Activated CD8-positive, alpha-beta memory T cell treated with anti-CD3 and anti-CD28 coated beads for 48 hours (primary cell): ENCODE data around the gene NONO.
"Not testable (repeated sequence)": the region's sequence is repeated elsewhere in the genome, so short reads cannot be mapped to it uniquely, and the experiment has no call there.

Source experiments
- DNase-seq, 3 experiments: peaks; one replicate each; pipeline ENCODE4 v3.0.0-alpha.2; 2020; ENCODE audit warnings: low read depth in 2 of 3, low spot score in 2 of 3

Gene NONO

DNA sequence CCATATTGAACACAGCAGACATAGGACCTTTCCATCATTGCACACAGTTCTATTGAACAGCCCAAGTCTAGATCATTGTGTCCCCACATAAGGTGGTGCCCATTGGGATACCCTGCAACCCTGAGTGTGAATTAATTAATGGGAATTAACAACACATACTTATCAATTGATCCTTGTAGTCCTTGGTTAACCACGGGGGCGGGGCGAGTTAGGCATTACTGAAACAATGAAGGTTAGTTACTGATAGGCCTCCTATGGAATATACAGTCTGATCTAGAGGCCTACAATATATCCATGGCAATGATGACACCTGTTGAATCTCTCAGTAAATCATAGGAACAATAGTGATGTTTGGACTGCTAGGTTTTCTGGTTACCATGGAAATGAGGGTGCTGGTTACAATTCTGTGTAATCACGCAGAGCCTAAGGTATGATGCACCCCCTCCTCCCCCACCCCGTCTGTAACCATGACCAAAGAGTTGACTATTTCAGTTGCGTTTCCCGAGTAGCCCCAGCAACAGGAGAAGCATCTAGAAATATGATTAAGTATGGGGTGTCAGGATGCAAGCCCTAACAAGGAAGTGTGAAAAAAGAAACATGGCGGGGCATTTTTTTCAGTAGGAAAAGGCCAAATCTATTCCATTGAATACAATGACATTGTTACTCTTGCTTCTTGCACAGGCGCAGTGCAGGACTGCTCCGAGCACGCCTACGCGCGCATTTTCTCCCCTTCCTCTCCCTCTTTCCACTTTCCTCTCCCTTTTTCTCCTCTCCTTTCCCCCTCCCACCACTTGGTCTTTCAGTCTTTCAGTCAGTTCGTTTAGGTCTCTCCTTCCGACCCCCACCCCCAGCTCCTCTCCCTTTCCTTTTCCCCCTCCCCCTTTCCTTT, 677 bp upstream of the NONO start:
- DNase-seq, result peak; percentile 11 to 17 (median 12)

DNA sequence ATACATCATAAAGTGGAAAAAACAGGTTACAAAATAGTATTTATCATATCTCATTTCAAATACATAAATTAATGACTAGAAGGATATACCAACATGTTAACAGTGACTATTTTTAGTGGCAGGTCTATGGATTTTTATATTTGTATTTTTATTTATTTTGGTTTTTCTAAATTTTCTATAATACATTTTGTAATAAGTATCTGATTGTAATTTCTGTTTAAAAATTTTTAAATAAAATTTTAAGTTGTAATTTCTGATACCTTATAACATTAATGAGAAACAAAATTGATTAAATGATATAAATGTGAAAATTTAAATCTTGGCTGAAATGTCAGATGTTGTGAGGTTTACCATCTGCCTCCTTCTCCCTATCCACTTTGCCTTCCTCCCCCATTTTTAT, 2.5 kb downstream of the NONO start:
- no peak for DNase-seq

DNA sequence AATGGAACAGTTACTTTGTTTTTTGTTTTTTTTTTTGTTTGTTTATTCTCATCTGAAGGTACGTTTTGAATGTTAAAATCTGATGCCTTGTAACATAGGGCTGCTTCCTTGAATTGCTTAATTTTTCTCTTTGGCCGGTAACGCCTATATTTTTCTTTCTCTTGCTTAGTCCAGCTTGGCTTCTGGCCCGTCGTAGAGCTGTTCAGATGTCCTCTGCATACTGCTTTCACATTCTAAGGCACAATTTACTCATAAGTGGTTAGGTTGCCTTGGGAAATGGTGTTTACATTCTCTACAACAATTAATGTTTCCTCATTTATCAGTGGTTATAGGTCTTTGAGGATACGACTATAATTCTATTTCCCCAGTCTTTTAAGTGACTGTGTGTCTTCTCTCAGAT, 7.9 kb downstream of the NONO start:
- no peak for DNase-seq

DNA sequence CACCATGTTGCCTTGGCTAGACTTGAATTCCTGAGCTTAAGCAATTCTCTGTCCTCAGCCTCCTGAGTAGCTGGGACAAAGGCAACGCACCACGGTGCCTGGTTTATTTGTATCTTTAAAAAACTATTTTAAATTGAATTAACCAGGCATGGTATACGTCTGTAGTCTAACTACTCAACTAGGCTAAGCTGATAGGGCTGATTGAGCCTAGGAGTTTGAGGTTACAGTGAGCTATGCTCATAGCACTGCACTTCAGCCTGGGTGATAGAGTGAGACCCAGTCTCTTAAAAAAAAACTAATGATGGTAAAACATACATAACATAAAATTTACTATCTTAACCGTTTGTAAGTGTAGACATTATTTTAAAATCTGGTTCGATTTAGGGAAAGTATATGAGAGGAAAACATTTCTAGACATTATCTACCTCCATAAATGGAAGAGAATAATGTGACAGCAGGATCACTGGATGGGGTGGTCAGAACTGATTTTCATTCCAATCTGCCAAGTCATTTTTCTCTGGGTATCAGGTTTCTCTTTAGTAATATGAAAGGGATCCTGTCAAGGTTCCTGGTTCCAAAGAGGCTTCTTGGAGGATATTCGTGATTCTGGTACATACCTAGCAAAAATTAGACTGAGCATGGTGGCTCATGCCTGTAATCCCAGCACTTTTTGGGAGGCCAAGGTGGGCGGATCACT, 9.4 kb downstream of the NONO start:
- DNase-seq, result no peak

DNA sequence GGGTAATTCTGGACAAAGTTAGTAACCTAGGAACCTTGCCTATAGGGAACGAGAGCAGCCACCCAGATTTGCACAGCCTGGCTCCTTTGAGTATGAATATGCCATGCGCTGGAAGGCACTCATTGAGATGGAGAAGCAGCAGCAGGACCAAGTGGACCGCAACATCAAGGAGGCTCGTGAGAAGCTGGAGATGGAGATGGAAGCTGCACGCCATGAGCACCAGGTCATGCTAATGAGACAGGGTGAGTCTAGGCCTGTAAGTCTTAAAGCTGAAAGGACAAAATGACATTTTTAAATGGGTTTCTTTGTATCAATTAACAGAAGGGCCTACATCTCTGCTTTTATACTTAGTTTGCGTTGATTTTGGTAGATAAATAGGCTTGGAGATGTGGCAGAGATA, 13.4 kb downstream of the NONO start:
- DNase-seq, result no peak

DNA sequence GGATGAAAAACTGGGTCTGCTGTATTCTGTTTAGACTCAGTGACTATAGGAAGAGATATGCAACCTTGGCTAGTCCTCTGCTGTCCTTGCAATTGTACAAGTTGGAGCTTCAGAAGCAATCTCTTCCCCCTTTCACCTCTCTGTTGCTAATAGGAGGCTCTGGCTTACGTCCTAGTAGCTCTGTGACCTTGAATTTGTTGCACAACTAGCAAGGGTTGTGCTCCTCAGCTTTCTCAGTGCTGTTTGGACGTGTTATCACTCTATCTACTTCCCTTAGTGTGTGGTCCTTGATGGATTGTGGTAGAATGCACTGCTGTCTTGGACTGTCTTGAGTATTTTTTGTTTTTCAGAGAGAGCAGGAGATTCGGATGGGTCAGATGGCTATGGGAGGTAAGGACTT, 14.7 kb downstream of the NONO start:
- DNase-seq, result no peak

DNA sequence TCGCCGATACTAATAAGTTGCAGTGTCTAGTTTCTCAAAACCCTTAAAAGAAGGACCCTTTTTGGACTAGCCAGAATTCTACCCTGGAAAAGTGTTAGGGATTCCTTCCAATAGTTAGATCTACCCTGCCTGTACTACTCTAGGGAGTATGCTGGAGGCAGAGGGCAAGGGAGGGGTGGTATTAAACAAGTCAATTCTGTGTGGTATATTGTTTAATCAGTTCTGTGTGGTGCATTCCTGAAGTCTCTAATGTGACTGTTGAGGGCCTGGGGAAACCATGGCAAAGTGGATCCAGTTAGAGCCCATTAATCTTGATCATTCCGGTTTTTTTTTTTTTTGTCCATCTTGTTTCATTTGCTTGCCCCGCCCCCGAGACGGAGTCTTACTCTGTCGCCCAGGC, 16.6 kb downstream of the NONO start:
- DNase-seq, result not testable (repeated sequence)

DNA sequence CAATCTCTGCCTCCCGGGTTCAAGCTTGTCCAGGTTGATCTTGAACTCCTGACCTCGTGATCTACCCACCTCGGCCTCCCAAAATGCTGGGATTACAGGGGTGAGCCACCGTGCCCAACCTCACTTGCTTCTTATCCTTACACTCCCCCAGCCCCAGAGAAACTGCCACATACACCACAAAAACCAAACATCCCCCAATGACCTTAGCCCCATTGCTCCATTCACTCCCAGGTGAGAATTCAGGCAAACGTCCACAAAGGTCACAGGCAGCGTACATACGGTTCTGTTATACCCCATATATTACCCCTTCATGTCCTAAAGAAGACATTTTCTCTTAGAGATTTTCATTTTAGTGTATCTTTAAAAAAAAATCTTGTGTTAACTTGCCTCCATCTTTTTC, 17.1 kb downstream of the NONO start:
- not testable (repeated sequence) for DNase-seq

DNA sequence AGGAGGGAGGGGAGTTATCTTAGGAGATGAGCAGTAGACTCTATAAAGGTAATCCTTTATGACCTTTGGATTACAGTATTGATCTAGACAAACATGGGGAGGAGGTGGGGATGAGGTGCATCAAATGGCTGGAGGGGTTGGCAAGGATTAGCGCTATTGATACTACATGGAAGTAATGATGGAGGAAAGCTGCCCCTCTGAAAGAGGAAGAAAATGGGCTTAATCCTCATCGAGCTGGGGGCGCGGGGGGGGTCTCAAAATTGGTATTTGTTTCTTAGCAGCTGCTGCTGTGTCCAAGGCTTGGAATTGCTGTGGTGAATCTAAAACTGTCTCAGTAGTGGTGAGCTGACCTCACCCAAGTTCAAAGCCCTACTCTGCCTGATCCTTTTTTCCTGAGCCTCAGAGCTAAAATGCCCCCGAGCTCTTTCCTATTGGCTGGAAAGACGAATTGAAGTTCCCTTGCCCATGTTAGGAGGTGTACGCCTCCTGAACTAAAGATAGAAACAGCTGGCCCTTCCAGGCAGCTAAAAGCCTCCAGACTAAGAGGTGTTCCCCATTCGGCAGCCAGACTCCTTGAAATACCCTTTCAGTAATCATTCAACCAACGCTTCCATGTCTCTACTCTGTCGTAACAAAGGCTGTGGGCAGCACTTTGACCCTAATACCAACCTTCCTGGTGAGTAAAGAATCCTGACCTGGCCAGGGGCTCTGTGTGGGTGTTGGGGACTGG, 17.9 kb downstream of the NONO start, which contains the start of gene ITGB1BP2:
ITGB1BP2 (plus strand) TSS at position 556 of the 730 bp plus-strand sequence; CDS start at position 613, 57 bp downstream.
- DNase-seq, result no peak

DNA sequence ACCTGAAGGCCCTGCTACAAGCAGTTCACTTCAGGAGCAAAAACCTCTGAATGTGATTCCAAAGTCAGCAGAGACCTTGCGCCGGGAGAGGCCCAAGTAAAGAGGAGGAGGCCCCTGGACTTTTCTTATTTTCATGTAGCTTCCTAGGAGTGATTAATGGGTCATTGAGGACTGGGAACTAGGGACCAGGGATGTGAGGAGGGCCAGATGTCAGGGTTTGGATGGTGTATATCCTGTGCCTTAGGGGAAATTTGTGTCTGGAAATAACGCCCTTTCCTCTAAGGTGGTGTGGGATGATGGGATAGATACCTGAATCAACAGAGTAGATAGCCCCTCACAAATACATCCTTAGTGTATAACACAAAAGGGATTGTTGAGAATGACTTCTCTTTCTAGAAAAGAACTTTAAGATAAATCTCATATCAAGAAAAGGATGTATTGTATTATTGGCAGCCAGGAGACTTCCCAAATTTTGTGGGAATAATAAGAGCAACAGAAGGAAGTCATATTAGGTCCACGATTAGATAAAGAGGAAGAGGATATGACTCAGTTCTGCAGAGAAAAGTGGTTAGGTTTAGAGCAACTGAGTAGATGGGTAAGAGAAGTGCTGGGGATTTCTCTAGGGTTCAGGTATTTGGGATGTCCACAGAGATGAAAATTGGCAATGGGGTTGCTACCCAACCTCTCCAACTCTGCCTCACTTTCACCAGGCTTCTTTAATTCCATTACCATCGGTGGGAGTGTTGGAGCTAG, 19.2 kb downstream of the NONO start:
- no peak for DNase-seq

DNA sequence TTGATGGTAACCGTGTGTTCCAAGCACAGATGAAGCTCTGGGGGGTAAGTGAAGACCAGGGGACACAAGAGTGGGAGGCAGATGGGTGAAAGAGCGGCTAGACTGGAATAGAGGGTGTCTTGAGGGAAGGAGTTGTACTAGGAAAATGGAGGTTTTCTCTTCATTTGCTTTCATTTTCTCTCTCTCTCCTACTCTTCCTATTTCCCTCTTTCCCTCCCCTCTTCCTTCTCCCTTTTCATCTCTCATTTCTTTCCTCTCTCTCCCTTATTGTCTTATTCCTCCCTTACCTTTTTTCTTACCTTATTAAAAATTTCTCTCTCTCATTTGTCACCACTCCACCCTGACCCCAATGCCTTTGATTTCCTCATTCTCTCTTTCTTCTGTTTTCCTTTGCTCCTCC, 21.1 kb downstream of the NONO start:
- no peak for DNase-seq

DNA sequence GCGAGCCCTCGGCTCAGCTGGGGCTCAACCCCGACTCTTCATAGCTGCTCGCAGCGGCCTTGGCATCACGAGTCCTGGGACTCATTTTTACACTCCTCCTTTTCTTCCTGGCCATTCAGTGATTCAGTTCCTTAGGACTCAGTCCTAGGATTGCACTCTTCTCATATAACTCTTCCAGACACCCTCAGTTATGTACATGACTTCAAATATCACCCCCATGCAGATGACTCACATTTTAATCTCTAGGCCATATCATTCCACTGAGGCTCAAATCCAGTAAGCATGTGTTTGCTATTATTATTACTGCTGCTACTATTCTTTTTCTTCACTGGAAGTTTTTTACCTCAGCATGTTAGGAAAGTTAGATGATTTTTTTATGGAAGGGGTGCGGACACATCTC, 32.5 kb downstream of the NONO start:
- no peak for DNase-seq

DNA sequence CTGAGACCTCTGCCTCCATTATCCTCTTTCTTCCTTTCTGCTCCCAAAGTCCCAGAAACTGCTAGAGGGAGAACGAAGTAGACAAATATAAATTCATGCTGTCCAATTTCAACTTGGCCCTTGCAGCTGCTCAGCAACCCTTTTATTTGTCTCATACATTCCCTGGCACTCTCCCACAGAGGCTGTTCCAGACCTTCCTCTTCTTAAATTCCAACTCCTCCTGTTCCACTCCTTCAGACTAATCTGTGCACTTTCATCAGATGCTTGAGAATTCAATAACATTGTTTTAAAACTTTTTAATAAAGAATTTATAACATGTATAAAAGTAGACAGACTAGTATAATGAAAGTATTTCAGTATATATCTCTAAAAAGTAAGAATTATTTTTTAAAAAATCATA, 33.5 kb downstream of the NONO start:
- DNase-seq, result not testable (repeated sequence)

DNA sequence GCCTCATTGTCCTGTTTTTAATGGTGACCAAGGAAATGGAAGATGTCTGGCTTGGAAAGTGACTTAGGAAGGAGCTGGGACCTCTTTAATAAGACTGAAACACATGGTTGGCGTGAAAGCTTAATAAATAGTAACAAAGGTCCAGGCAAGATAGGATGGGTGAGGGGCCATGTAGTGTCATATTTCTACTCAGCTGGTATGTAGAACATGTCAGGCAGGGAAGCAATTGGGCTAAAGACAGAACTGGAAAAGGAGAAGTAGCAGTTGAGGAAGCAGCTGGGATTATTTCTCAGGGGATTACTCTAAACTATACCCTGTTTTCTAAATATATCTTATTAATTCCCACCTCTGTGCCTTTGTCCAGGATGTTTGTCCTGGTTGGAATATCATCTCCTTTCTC, 36.7 kb downstream of the NONO start:
- DNase-seq, result no peak

DNA sequence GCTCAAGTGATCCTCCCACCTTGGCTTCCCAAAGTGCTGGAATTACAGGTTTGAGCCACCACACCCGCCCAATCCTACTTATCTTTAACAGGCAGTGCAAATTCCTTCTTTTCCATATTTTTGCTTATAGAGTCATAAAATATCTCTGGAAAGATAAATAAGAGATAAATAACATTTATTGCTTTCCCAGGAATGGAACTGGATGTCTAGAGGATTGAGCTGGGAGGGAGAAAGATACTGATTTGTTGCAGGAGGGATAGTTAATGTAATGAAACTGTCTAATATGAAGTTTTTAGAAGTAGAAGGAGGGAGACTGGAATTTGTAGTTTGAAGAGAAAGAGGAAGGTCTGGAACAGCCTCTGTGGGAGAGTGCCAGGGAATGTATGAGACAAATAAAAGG, 38.3 kb downstream of the NONO start:
- no peak for DNase-seq

DNA sequence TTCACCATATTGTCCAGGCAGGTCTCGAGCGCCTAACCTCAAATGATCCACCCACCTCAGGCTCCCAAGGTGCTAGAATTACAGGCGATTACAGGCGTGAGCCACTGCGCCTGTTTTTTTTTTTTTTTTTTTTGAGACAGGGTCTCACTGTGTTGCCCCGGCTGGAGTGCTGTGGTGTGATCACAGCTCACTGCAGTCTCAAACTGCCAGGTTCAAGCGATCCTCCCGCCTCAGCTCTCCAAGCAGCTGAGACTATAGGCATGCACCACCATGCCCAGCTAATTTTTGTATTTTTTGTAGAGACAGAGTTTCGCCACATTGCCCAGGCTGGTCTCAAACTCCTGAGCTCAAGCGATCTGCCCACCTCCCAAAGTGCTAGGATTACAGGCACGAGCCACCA, 41.0 kb downstream of the NONO start:
- DNase-seq, result not testable (repeated sequence)

DNA sequence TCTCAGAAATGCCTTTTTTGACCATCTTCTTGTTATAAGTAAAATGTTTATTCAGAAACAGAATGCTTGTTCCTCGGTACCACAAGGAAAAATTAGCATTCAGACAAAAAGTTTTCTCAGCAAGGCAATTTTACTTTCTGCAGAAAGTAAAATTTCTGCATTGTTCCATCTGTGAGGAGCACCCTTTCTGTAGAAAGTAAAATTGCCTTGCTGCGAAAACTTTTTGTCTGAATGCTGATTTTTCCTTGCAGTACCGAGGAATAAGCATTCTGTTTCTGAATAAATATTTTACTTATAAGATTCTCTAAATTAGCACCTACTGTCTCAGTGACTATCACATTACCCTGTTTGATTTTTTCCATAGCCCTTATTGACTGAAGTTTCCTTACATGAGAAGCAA, 43.0 kb downstream of the NONO start:
- no peak for DNase-seq

DNA sequence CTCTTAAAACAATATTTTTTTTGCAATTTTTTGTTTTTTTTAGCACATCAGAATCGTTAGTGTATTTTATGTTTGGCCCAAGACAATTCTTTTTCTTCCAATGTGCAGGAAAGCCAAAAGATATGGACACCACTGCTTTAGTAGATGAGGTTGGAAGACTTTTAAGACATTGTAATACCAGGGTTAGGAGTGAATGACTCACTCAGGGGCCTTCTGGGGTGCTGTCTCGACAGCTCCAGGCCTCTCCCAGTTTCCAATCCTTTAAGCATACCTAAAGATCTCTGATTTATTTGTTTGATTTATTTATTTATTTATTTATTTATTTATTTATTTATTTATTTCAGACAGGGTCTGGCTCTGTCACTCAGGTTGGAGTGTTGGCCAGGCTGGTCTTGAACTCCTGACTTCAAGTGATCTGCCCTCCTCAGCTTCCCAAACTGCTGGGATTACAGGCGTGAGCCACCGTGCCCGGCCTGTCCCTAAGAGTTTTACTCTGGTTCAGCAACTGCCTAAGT, 65.8 kb downstream of the NONO start:
- DNase-seq, result not testable (repeated sequence)

DNA sequence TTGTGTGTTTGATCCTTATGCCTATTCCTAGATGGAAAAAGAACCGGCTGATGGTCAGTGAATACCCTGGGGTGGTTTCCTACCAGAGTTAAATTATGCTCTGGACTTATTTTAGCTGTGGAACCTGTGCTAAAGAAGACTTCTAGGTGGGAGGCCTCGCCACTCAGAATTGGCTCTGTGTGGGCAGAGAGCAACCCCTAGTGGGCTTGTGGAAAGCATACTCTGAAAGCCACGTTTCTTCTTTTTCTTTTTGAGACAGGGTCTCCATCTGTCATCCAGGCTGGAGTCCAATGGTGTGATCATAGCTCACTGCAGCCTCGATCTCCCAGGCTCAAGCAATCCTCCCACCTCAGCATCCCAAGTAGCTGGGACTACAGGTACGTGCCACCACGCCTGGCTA, 66.4 kb downstream of the NONO start:
- not testable (repeated sequence) for DNase-seq
